Esophagus squamous epithelium (tissue), 5 donors: ENCODE data around the gene MYO18B. TPM values are rescaled to one million over a fixed set of nuclear protein-coding genes. Genes with fewer than 3 reads are reported as not detected.

ENCODE experiments used
- DNase-seq: peaks from one replicate; lab custom pipeline; 2025; lab: John Stamatoyannopoulos, UW
- H3K27ac ChIP-seq, 4 donors: fragments of 200-600 bp; sonication (generic); one replicate each; pipeline ENCODE4 v1.5.1; 2016 to 2019; ENCODE audit warnings: mild to moderate bottlenecking in 1 of 4
- H3K27me3 ChIP-seq, 4 donors: fragments of 200-600 bp; sonication (generic); 1 replicate in 3 of 4; 2 replicates in 1 of 4; pipeline versions ENCODE4 v1.5.1 to v1.6.0; 2017 to 2021; ENCODE audit warnings: antibody characterized with exemption in 1 of 4
- H3K36me3 ChIP-seq, 3 donors: fragments of 200-600 bp; sonication (generic); one replicate each; pipeline ENCODE4 v1.5.1; 2016 to 2019
- H3K4me1 ChIP-seq, 3 donors: fragments of 200-600 bp; sonication (generic); one replicate each; pipeline ENCODE4 v1.5.1; 2017 to 2019
- H3K4me3 ChIP-seq, 4 donors: fragments of 200-600 bp; sonication (generic); 1 replicate in 3 of 4; 2 replicates in 1 of 4; pipeline ENCODE4 v1.5.1; 2016 to 2019; ENCODE audit warnings: mild to moderate bottlenecking in 2 of 4, moderate library complexity in 1 of 4
- H3K9me3 ChIP-seq, 3 donors: fragments of 200-600 bp; sonication (generic); one replicate each; pipeline ENCODE4 v1.5.1; 2016 to 2019
- POLR2A ChIP-seq, 4 donors: fragments of 450-650 bp; IDR thresholded peaks; one replicate each; pipeline ENCODE4 v1.6.1; 2017; ENCODE audit warnings: antibody characterized with exemption in 4 of 4, mild to moderate bottlenecking in 4 of 4, moderate library complexity in 3 of 4
- WGBS, 2 donors: methylation state at CpG; one replicate each; pipeline ENCODE4 v1.1.5; 2018; 5-methylcytosine and 5-hydroxymethylcytosine counted together
- intact Hi-C: fragments of 100-400 bp; cut with DNase I; formaldehyde crosslinking; loops from one replicate; pipeline ENCODE4 v1.15.0; 2022
- total RNA-seq, 4 donors: library from RNA; depleted of rRNA; stranded (reverse); fragments of >200 nt; gene quantifications; one replicate each; pipeline ENCODE4 v1.1.0, GENCODE V29; 2016
- TF ChIP-seq, protein P1 (sequence below), 6 experiments: fragments of 450-650 bp in 4 of 6; fragments of 200-600 bp in 2 of 6; sonication (generic) in 2 of 6; IDR thresholded peaks; one replicate each; pipeline ENCODE4 v1.5.1; 2016 to 2019; ENCODE audit warnings: antibody characterized with exemption in 6 of 6, mild to moderate bottlenecking in 4 of 6, moderate library complexity in 4 of 6
- donor health status: DM: yes; HTN: yes; CAD: no.

Gene MYO18B
- total RNA-seq, 4 donors from 2014 or later: 0.06 to 2.5 (median 0.17) TPM

- H3K4me1 ChIP-seq: no peaks in the 10 kb centered on the region
- peaks cover 0 to 26% (median 0%) of the 10 kb centered on the region in 4 donors for H3K27me3 ChIP-seq
- no peak overlapping the region for H3K4me3 ChIP-seq
- TF ChIP-seq, protein P1, sequence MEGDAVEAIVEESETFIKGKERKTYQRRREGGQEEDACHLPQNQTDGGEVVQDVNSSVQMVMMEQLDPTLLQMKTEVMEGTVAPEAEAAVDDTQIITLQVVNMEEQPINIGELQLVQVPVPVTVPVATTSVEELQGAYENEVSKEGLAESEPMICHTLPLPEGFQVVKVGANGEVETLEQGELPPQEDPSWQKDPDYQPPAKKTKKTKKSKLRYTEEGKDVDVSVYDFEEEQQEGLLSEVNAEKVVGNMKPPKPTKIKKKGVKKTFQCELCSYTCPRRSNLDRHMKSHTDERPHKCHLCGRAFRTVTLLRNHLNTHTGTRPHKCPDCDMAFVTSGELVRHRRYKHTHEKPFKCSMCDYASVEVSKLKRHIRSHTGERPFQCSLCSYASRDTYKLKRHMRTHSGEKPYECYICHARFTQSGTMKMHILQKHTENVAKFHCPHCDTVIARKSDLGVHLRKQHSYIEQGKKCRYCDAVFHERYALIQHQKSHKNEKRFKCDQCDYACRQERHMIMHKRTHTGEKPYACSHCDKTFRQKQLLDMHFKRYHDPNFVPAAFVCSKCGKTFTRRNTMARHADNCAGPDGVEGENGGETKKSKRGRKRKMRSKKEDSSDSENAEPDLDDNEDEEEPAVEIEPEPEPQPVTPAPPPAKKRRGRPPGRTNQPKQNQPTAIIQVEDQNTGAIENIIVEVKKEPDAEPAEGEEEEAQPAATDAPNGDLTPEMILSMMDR (IDR thresholded peaks at IDR 0.05): no peak
- TF ChIP-seq POLR2A (IDR thresholded peaks at IDR 0.05): no peak
- no peaks in the 10 kb centered on the region for H3K36me3 ChIP-seq
- no peaks in the 10 kb centered on the region for H3K9me3 ChIP-seq
- 75 to 85% methylated on average over 6 of the region's 6 CpGs for WGBS, 2 donors
- no peak overlapping the region for H3K27ac ChIP-seq
- no peak for DNase-seq
- intact Hi-C loops: no loop called here
Measured at GRCh38 chr22:25822344-25822743, 80.4 kb downstream of the MYO18B start.

DNA sequence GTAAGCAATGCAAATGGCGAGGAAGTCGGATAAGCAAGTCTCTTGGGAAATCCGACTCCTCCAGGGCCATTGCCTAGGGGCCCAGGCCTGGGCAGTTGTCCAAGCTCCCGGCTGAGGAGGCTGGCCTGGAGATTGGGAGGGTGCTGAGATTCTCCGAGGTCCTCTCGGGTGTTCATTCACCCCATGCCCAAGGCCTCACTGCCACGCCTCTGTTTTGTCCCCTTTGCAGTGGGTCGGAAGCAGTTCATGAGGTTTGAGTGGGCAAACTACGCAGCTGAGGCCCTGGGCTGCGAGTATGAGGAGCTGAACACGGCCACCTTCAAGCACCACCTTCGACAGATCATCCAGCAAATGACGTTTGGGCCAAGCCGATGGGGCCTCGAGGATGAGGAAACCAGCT lies 81.3 kb downstream of the MYO18B start:
- Histone ChIP-seq H3K9me3 (no peaks in the 10 kb centered on the region), H3K27me3 (peaks cover 0 to 19% (median 0%) of the 10 kb centered on the region in 4 donors), H3K36me3 (no peaks in the 10 kb centered on the region), H3K4me1 (no peaks in the 10 kb centered on the region), H3K27ac (no peak overlapping the region), H3K4me3 (no peak overlapping the region)
- DNase-seq: no peak
- intact Hi-C loops: no loop called here
- WGBS, 2 donors: 69 to 75% methylated on average over 5 to 15 of the region's 15 CpGs
- no peak for TF ChIP-seq POLR2A (IDR thresholded peaks at IDR 0.05)
- TF ChIP-seq, protein P1 (IDR thresholded peaks at IDR 0.05): no peak

GRCh38 chr22:25824828-25825423 lies 82.9 kb downstream of the MYO18B start:
- no peak overlapping the region for H3K27ac ChIP-seq
- DNase-seq: no peak
- no peak overlapping the region for H3K4me3 ChIP-seq
- TF ChIP-seq, protein P1 (IDR thresholded peaks at IDR 0.05): no peak
- no peak for TF ChIP-seq POLR2A (IDR thresholded peaks at IDR 0.05)
- no peaks in the 10 kb centered on the region for H3K4me1 ChIP-seq
- 49 to 58% methylated on average over 6 to 7 of the region's 7 CpGs for WGBS, 2 donors
- intact Hi-C loops: no loop called here
- H3K9me3 ChIP-seq: no peaks in the 10 kb centered on the region
- H3K27me3 ChIP-seq: peaks cover 0 to 8% (median 0%) of the 10 kb centered on the region in 4 donors
- no peaks in the 10 kb centered on the region for H3K36me3 ChIP-seq

GRCh38 chr22:25827415-25827814 lies 85.4 kb downstream of the MYO18B start:
- WGBS, 2 donors: 68 to 92% methylated on average over 6 to 8 of the region's 9 CpGs
- intact Hi-C loops: no loop called here
- no peaks in the 10 kb centered on the region for H3K9me3 ChIP-seq
- H3K27me3 ChIP-seq: peaks cover 0 to 3% (median 0%) of the 10 kb centered on the region in 4 donors
- H3K36me3 ChIP-seq: no peaks in the 10 kb centered on the region
- no peaks in the 10 kb centered on the region for H3K4me1 ChIP-seq
- no peak overlapping the region for H3K4me3 ChIP-seq
- DNase-seq: no peak
- H3K27ac ChIP-seq: no peak overlapping the region
- TF ChIP-seq, protein P1 (IDR thresholded peaks at IDR 0.05): no peak
- no peak for TF ChIP-seq POLR2A (IDR thresholded peaks at IDR 0.05)

GRCh38 chr22:25828422-25828821 lies 86.4 kb downstream of the MYO18B start:
- TF ChIP-seq, protein P1 (IDR thresholded peaks at IDR 0.05): no peak
- TF ChIP-seq POLR2A (IDR thresholded peaks at IDR 0.05): no peak
- Histone ChIP-seq H3K4me3 (no peak overlapping the region), H3K9me3 (no peaks in the 10 kb centered on the region), H3K27me3 (no peaks in the 10 kb centered on the region), H3K27ac (no peak overlapping the region), H3K36me3 (no peaks in the 10 kb centered on the region), H3K4me1 (no peaks in the 10 kb centered on the region)
- intact Hi-C loops: no loop called here
- DNase-seq: no peak
